HG03103 (cell line): ENCODE data around the gene NFE2L1.
"Not testable (repeated sequence)": the region's sequence is repeated elsewhere in the genome, so short reads cannot be mapped to it uniquely, and the experiment has no call there.

Experiments
- ATAC-seq: cut with Tn5 transposase; IDR thresholded peaks from one replicate; pipeline ENCODE4 v1.9.1; 2021; ENCODE audit warnings: low read depth; ENCODE audit not compliant: unreplicated experiment

NFE2L1 gene

DNA sequence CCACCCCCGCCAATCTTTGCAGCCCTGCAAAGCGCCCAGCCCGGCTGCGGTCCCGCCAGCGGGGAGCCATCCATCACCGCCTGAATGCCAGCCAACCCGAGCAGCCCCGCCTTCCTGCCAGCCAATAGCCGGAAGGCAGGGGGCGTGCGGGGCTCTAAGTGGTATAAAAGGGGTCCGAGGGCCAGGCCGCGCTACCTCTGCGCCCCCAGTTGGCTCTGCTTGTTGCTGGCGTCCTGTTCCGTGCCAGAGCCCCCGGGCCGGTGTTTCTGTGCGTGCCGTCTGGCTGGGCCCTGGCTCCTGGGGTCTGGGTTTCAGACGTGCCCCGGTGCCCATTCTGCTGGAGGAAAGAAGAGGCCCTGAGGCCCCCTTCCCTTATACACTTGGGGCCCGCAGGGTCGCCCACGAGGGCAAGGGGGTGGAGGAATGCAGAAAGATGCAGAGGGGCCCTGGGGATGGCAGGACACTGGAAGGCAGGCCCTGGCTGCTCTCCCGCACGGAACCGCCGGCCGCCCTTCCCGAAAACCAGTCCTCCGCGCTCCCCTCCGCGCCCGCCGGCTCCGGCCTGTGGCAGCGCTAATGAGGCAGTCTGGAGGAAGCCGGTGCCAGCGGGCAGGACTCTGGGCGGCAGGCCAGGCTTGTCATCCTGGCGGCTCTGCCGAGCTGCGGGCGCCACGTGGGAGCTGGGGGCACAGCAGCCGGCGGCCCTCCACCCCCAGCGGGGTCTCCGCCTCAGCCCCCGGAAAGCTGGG, 24.6 kb upstream of the NFE2L1 start:
- ATAC-seq, result no peak

DNA sequence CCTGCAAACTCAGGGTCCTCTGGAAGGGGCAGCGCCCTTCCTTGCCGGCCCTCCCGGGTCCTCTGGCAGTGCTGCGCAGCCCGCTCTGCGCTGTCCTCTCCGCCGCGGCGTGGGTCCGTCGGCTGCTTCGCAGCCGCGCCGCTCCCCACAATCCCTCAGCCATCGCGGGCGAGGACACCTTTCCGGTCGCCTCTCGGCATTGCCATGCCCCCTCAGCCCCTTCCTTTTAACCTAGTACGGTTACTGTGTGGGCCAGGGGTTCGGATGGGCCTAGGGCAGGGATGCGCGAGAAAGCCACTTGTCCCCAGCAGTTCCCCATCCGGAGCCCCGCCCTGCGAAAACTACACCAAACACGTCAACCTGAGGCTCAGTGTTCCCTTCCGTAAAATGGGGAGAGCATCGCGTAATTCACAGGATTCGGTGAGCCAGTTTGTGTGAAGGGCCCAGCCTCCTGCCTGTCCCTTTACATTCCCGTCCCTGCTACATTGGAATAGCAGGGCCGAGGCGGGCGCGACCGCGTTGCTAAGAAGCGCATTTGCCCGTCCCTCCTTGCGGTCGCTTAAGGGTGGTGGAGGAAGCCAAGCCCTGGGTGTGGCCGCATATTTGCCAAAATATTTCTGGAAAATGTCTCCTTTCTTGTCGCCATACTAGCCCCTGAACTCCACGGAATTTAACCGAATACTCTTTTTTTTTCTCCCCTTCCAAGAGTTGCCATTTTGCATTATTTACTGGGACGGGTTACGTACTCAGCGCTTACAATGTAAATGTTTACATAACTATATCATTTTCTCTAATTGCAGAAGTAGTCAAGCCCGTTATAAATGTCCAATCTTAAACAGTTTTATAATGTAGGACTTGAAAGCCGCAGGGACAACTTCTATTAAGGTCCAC, 23.8 kb upstream of the NFE2L1 start:
- no peak for ATAC-seq

DNA sequence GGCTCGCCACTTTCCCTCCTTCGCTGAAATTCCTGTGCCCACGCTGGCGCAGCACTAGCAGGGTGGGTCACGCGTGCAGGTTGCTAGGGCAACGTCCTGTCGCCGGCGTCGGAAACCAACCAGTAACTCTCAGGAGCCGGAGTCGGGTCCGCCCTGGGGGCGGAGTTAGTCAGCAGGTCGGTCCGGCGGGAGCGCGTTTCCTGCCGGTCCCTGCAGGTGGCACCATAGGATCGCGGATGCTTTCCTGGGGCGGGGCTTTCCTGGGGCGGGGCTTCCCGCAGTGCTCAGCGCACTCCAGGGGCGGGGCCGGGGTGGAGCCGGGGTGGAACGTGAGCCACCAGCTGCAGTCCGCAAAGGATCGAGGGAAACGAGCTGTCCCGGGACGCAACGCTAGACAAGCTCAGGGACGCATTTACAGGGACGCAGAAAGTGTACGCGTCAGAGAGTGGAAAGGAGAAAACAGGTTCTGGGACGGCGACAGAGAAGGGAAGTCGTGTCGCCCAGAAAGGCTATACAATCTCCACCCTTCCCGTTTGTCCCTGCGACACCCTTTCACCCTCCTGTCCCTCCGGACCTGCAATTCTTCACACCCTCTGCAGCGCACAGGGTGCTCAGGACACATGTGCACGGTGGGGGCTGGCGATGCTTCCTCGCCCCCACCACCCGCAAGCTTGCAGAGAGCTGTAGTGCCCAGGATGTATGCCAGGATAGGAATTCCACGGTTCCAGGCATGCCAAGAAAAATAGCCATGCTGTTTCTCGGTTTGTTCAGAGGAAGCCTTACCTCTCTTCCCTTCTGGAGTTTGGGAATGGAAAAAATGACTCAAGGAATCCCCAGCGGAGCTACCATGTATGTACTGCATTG, 22.9 kb upstream of the NFE2L1 start:
- peak; percentile 72 for ATAC-seq

DNA sequence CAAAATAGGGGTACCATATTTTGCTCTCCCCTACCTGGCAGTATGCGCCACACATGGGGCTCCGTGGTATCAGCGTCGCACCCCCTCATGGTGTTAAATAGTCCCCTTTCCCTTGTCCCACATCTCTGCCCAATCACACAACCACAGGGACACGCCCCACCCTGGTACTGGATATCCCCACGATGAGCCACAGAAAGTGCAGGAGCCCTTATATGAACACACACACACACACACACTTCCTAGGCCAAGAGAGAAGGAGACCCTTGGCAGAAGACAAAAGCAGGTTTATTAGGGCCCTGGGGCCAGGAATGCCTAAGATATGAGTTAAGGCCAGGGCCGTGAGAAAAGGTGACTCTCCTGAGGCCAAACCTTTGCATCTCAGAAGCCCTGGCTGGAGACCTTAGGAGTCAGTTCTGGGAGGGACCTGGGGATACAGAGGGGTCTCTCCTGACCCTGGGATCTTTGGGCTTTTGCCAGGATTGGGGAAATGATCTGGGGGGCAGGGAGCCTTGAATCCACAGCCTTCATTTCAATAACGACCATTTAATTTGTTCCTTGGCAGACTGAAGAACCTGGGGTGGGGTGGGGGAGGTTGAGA, 22.2 kb upstream of the NFE2L1 start:
- ATAC-seq, result no peak

DNA sequence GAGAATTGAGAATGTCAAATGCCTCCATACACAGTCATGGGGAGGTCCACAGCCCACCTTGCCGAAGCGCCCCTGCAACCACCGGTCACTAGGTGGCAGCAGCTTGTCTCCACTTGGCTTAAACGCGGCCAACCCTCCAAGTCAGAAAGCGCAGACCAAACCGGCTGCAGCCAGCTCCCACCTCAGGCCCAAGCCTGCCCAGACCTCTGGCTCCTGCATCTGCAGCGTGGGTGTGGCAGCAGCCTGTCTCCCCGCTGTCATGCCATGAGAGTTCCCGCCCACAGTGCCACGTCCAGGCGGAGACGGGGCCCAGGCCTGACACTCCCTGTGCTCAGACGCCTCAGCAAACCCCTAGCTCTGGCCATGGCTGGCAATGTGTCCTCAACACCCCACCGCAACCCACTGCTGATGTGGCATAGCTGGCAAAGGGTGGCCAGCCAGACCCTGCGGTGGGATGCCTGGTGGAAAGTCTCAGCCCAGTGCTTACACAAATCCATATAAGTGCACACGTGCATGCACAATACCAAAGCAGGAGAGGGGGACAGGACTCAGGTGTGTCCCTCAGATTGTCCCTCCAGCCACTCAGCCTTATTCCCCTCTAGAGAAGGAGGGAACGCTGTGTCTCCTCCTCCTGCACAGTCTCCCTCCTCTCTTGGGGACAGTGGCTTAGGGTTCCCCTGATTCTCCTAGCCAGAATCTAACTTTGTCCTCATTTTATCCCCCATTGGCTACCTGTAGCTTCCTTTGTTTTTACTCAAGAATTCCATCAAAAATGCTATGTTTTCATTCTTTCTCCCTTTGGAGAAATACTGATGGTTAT, 21.4 kb upstream of the NFE2L1 start:
- no peak for ATAC-seq

DNA sequence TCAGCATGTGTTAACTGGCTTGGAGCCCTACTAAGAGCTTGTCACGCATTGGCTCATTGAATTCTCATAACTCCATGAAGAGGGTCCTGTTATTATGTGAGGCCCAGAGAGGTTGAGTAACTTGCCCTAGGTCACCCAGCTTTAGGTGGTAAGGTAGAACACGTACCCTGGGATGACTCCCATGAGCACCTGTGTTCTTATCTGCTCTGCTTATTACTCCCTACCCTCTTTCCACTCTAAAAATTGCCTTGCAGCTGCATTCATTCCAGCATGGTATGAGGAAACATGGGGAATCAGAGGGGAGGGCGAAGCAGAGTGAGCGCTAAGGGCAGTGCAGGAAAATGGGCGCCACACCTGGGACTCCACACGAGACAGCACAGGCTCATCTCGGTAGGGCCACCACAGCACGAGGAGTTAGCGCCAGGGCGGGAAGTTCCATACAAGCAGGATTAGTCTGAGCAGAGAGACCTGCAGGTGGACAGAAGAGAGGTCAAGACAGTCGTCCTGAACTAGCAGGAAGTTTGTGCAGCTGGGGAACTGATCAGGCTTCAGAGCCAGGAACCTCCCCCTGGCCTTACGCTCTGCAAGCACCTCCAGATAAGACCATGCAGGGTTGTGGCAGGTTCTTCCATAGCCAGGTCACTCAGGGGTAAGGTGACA, 20.7 kb upstream of the NFE2L1 start:
- no peak for ATAC-seq

DNA sequence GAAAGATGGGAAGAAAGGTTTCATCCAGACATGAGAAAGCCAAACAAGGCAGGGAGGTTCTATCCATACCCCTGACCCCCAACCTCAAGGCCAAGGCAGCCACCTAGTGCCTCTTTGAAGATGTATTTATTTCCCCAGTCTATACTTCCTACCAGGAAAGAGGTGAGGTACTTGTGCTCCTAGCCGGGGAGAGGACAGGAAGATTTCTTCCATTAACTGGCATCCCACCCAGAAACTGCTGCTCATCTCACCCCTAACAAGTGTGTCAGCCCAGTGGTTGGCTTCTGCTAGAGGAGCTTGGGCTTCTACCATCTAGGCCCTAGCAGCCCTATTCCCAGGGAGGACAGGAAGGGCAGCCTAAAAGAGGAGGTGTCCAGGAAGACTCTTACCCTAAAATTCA, 19.4 kb upstream of the NFE2L1 start:
- no peak for ATAC-seq

DNA sequence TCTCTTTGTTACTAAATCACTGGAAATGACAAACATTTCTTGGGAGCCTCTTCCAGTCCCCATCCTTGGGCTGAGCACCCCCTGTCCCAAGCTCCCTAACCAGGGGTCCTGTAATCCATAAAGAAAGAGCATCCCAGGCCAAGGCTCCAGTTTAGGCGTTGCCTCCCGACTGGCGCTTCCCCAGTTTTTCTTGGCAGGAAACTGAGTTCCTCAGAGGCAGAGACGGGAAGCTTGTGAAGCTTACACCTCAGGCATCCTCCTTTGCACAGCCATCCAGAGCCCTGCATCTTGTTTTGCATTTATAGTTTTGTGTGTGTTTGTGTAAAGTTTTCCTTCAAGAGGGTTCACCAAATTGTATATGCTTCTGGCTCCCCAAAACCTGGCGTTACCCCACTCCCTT, 17.6 kb upstream of the NFE2L1 start:
- ATAC-seq, result no peak

DNA sequence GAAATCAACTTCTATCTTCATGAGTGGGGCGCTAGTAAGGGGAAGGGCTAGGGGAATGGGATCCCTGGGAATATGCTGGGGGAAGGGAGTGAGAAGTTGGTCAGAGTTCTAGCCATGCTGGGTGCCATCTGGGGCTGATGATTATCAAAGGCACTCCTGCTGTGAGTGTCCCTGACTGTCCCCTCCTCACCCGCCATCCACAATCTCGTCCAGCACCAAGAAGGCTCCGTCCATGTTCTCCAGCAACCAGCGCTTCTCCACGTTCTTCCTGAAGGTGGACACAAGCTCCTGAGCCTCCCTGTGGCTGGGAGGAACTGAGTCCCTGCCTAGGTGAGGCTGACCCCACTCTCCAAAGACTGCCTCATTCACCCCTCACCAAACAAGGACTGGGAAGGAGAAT, 16.2 kb upstream of the NFE2L1 start:
- ATAC-seq, result no peak

DNA sequence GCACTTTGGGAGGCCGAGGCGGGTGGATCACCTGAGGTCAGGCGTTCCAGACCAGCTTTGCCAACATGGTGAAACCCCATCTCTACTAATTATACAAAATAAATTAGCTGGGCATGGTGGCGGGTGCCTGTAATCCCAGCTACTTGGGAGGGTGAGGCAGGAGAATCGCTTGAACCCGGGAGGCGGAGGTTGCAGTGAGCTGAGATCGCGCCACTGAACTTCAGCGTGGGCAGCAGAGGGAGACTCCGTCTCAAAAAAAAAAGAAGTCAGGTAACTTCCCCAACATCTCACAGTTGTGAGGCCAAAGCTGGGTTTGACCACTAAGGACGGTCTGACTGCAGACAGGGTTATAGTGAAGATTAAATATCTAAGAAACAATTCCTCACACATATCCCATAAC, 13.4 kb upstream of the NFE2L1 start:
- ATAC-seq, result not testable (repeated sequence)

DNA sequence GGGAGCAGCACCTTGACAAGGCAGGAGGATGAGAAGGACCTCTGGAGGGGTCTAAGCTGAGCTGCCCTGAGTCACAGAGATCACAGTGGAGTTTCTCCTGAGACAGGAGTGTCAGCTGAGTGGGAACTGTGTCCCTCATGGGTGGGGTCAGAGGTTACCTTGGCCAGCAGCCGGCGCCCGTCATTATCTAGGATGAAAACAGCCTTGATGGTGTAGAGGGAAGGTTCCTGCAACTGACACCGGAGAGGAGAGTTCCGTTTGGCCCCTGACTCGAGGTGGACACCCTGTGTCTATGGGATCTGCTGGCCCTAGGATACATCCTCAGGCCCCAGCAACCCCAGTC, 11.5 kb upstream of the NFE2L1 start:
- no peak for ATAC-seq

DNA sequence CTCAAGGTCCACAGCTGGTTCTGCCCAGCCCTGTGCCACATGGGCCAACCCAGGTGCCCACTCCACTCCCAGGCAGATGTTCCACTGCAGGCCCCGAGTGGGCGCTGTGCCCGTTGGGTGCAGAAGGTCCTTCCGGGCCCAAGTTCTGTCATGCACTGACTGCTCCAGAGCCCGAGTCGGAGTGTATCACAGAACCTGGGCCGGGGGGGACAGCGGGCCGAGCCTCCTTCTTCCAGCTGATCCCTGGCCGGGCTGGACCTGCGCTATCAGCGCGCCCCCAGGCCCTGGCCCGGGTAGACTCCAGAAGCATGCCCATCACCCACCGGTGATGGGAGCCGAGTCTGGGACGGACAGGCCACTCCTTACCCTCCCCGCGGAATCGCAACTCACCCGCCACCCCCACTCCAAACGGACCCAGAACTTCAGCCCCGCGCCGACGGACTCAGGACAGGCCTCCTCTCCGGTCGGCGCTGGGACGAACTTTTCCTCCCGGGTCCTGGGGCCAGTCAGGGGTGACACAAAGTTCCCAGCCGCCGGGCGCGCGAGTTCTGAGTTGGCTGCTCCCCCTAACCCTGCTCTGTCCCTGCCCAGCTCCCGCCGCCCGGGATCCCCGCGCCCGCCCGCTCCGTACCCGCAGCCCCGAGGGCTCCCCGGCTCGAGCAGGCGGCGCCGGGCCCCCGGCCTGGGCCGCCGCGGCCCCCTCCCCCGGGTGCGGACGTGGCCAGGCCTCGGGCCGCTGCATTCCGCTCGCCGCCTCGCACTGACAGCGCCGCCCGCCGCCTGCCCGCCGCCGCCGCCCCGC, 10.9 kb upstream of the NFE2L1 start, which contains the start of gene COPZ2:
Gene COPZ2 (minus strand): TSS at position 762 of the 802 bp plus-strand sequence. CDS start 20 bp downstream, at position 742.
- ATAC-seq, result no peak

DNA sequence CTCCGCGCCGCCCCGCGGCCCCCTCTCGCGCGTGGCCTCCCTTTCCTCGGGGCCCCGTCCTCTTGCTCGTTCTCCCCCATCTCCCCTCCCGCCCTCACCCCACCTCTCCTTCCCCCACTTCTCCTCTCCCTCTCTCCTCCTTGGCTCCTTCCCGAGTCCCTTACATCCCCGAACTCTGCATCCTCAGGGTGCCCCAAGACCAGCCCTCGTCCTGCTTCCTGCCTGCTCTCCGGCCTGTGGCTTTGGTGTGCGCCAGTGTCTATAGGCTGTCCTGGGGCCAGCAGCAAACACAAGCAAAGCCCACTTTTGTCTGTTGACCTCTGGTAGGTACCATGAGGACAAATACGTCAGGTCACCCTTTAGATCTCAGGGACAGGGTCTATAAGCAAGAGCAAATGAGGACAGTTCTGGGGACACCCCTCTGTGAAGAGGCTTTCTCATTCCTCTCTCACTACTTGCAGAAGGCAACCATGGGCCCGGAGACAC, 10.3 kb upstream of the NFE2L1 start:
- ATAC-seq, result no peak

DNA sequence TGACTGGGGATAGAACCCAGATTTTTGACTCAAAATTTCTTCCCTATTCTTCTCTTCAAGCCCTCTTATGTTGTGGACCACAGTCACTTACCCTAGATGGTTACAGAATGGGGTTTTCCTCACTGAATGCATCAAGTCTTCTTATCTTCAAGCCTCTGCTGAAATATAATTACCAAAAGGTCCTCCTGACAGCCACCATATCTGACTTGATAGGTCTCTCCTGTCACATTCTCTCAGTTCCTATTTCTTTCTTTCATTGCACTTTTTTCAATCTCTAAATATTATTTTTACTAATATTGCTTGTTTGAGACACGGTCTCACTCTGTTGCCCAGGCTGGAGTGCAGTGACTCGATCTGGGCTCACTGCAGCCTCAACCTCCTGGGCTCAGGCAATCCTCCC, 9.5 kb upstream of the NFE2L1 start:
- no peak for ATAC-seq

DNA sequence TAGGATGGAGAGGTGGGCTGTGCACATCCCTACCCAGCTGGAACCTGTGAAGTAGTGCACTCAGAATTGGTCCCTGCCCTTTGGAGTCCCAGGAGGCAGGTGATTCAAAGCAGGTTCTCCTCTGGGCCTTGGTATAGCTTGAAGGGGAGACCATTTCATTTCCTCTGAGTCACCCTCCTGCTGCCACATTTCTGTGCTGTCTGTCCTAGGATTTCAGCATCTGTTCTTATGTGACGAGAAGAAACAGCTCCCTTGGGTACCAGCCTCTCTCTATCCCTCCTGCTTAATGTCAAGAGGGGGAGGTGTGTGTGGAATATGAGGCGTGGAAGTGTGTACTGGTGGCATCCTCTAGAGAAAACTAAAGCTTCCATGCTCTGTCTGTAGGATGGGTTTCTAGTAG, 5.0 kb upstream of the NFE2L1 start:
- ATAC-seq, result no peak

DNA sequence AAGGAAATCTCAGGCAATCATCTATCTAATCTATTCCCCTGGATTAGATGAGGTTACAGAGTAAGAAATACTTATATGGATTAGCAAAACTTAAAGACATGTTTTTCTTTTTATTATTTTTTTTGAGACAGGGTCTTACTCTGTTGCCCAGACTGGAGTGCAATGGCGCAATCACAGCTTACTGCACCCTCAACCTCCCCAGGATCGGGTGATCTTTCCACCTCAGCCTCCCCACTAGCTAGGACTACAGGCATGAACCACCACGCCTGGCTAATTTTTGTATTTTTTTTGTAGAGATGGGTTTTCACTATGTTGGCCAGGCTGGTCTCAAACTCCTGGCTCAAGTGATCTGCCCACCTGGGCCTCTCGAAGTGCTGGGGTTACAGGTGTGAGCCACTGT, 3.3 kb upstream of the NFE2L1 start:
- no peak for ATAC-seq

DNA sequence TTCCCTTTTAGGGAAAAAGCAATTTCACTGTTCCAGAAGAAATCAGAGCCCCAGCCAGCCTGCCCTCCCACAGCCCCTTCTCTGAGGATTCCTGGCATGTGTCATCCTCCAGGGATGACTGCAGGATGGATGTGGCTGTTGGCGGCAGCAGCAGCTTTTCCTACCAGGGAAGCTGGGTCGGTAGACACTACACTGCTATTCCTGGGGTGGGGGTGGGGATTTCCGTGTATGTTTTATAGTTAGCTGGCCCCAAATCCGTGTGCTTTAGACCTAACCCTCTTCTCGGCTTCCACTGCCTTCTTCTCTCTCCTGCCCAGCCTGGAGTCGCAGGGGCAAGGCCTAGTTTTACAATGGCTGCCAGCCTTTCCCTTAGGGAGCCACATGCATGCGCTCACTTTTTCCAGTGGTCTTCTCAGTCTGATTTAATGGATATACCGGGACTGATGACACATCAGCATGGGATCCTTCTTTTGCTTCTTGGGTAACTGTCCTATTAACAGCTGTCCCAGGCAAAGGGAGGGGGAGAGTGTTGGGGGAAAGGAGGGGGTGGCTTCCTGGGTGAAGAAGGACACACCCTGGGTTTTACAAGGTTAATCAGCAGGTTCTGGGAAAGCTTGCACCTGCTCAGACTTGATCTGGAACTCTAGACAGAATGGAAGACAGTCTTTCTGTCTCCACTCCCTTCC, 2.7 kb upstream of the NFE2L1 start:
- no peak for ATAC-seq

DNA sequence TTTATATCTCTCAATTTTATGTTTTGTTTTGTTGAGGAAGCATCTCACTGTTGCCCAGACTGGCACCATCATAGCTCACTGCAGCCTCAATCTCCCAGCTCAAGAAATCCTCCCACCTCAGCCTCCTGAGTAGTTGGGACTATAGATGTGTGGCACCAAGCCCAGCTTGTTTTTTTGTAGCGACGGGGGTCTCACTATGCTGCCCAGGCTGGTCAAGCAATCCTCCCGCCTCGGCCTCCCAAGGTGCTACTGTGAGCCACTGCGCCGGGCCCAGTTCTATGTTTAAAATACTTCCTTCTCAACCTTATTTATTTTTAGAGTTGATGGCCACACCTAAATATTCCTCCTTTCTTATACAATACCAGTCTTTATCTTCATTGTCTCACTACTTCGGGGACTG, 1.9 kb upstream of the NFE2L1 start:
- ATAC-seq, result no peak
